H1 (cell line): ENCODE measurements around the gene GDF3. TPM values are rescaled to one million over a fixed set of nuclear protein-coding genes. Genes with fewer than 3 reads are reported as not detected.

Source experiments
- BCL11A ChIP-seq, 2 experiments: IDR thresholded peaks; one replicate each; pipeline ENCODE4 v1.6.1; 2011; ENCODE audit warnings: low read depth in 2 of 2, low read length in 2 of 2, mild to moderate bottlenecking in 2 of 2
- CHD2 ChIP-seq: IDR thresholded peaks from 2 replicates; pipeline ENCODE4 v1.6.1; 2012; ENCODE audit warnings: low read length, improper control_type of control experiment
- TEAD4 ChIP-seq: IDR thresholded peaks from 2 replicates; pipeline ENCODE4 v1.6.1; 2012; ENCODE audit warnings: low read depth, low read length, inconsistent platforms, mixed read lengths
- polyA plus RNA-seq, 7 experiments: library from polyadenylated mRNA; depleted of rRNA in 3 of 7; stranded (reverse) in 5 of 7; unstranded in 2 of 7; fragments of >200 nt in 5 of 7; fragments of 200-250 nt in 2 of 7; gene quantifications; 1 replicate in 5 of 7; 2 replicates in 1 of 7; 4 replicates in 1 of 7; pipeline versions ENCODE4 v1.2.1 to v1.2.3, GENCODE V29; 2011 to 2013; ENCODE audit warnings: missing spikeins in 2 of 7, mixed read lengths in 2 of 7
- total RNA-seq: library from RNA; stranded (reverse); fragmentation: NEBNext Ultra II Directional; extraction: Animal tissue kit (Norgen Biotek cat#: 25700); gene quantifications from 2 replicates; pipeline ENCODE4 v1.2.1, GENCODE V29; 2021
- TF ChIP-seq, protein P1 (sequence below): fragments of 300-600 bp; sonication (generic); IDR thresholded peaks from 2 replicates; pipeline ENCODE4 v1.7.1; 2012; ENCODE audit warnings: low read length, moderate library complexity, mild to moderate bottlenecking, inconsistent platforms; ENCODE audit not compliant: insufficient replicate concordance

Gene GDF3
- total and polyA plus RNA-seq, 2 of the 8 experiments (the other 6 are each of a cell fraction or from before 2014, with no cell fraction given): 4.3 to 16.8 TPM

DNA sequence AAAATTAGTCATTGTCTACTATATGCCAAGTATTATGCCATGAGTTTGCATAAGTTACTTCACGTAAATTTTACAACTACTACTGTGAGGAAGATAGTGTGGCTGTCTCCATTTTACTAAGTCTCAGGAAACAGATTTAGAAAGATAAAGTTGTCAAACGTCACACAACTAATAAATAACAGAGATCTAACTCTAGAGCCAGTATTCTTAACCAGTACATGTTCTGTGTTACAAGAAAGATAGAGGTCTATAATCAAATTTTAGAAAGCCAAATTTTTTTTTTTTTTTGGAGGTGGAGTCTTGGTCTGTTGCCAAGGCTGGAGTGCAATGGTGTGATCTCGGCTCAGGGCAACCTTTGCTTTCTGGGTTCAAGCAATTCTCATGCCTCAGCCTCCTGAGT lies 37.4 kb upstream of the GDF3 start (continued):
- TF ChIP-seq, protein P1, sequence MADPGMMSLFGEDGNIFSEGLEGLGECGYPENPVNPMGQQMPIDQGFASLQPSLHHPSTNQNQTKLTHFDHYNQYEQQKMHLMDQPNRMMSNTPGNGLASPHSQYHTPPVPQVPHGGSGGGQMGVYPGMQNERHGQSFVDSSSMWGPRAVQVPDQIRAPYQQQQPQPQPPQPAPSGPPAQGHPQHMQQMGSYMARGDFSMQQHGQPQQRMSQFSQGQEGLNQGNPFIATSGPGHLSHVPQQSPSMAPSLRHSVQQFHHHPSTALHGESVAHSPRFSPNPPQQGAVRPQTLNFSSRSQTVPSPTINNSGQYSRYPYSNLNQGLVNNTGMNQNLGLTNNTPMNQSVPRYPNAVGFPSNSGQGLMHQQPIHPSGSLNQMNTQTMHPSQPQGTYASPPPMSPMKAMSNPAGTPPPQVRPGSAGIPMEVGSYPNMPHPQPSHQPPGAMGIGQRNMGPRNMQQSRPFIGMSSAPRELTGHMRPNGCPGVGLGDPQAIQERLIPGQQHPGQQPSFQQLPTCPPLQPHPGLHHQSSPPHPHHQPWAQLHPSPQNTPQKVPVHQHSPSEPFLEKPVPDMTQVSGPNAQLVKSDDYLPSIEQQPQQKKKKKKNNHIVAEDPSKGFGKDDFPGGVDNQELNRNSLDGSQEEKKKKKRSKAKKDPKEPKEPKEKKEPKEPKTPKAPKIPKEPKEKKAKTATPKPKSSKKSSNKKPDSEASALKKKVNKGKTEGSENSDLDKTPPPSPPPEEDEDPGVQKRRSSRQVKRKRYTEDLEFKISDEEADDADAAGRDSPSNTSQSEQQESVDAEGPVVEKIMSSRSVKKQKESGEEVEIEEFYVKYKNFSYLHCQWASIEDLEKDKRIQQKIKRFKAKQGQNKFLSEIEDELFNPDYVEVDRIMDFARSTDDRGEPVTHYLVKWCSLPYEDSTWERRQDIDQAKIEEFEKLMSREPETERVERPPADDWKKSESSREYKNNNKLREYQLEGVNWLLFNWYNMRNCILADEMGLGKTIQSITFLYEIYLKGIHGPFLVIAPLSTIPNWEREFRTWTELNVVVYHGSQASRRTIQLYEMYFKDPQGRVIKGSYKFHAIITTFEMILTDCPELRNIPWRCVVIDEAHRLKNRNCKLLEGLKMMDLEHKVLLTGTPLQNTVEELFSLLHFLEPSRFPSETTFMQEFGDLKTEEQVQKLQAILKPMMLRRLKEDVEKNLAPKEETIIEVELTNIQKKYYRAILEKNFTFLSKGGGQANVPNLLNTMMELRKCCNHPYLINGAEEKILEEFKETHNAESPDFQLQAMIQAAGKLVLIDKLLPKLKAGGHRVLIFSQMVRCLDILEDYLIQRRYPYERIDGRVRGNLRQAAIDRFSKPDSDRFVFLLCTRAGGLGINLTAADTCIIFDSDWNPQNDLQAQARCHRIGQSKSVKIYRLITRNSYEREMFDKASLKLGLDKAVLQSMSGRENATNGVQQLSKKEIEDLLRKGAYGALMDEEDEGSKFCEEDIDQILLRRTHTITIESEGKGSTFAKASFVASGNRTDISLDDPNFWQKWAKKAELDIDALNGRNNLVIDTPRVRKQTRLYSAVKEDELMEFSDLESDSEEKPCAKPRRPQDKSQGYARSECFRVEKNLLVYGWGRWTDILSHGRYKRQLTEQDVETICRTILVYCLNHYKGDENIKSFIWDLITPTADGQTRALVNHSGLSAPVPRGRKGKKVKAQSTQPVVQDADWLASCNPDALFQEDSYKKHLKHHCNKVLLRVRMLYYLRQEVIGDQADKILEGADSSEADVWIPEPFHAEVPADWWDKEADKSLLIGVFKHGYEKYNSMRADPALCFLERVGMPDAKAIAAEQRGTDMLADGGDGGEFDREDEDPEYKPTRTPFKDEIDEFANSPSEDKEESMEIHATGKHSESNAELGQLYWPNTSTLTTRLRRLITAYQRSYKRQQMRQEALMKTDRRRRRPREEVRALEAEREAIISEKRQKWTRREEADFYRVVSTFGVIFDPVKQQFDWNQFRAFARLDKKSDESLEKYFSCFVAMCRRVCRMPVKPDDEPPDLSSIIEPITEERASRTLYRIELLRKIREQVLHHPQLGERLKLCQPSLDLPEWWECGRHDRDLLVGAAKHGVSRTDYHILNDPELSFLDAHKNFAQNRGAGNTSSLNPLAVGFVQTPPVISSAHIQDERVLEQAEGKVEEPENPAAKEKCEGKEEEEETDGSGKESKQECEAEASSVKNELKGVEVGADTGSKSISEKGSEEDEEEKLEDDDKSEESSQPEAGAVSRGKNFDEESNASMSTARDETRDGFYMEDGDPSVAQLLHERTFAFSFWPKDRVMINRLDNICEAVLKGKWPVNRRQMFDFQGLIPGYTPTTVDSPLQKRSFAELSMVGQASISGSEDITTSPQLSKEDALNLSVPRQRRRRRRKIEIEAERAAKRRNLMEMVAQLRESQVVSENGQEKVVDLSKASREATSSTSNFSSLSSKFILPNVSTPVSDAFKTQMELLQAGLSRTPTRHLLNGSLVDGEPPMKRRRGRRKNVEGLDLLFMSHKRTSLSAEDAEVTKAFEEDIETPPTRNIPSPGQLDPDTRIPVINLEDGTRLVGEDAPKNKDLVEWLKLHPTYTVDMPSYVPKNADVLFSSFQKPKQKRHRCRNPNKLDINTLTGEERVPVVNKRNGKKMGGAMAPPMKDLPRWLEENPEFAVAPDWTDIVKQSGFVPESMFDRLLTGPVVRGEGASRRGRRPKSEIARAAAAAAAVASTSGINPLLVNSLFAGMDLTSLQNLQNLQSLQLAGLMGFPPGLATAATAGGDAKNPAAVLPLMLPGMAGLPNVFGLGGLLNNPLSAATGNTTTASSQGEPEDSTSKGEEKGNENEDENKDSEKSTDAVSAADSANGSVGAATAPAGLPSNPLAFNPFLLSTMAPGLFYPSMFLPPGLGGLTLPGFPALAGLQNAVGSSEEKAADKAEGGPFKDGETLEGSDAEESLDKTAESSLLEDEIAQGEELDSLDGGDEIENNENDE: no peak
- TF ChIP-seq TEAD4 (no peak), CHD2 (no peak), BCL11A (IDR thresholded peaks at IDR 0.05; ENCODE audit: low read depth in 2 of 2, low read length in 2 of 2) (no peak)
- TF ChIP-seq, all 59 proteins: peak for 0
